Mucosa of descending colon (tissue), 3 donors: ENCODE measurements around the gene P4HA3. TPM values are rescaled to one million over a fixed set of nuclear protein-coding genes. Genes with fewer than 3 reads are reported as not detected.
"Not testable (repeated sequence)": the region's sequence is repeated elsewhere in the genome, so short reads cannot be mapped to it uniquely, and the experiment has no call there.

Source experiments
- ATAC-seq: fragments of 200-7000 bp; cut with Tn5 transposase; one replicate; pipeline ENCODE4 v1.9.1; 2020; ENCODE audit warnings: mild to moderate bottlenecking, moderate library complexity
- DNase-seq, 3 donors: peaks; one replicate each; pipeline ENCODE4 v3.0.0-alpha.2; 2020
- H3K36me3 ChIP-seq: fragments of 200-600 bp; one replicate; pipeline ENCODE4 v1.8.0; 2021; ENCODE audit warnings: low read depth, mild to moderate bottlenecking
- H3K4me1 ChIP-seq: fragments of 200-600 bp; one replicate; pipeline ENCODE4 v1.8.0; 2021; ENCODE audit warnings: low read depth, mild to moderate bottlenecking
- H3K4me3 ChIP-seq: fragments of 200-600 bp; one replicate; pipeline ENCODE4 v1.8.0; 2021; ENCODE audit warnings: mild to moderate bottlenecking
- H3K9me3 ChIP-seq: fragments of 200-600 bp; one replicate; pipeline ENCODE4 v1.8.0; 2021; ENCODE audit warnings: mild to moderate bottlenecking
- intact Hi-C, 2 donors: fragments of 100-400 bp; cut with DNase I in 1 of 2; cut with micrococcal nuclease in 1 of 2; formaldehyde crosslinking; loops; one replicate each; pipeline versions ENCODE4 v1.11.0 to v1.11.1; 2022; cut with DNase I, micrococcal nuclease
- total RNA-seq, 3 donors: library from RNA; stranded (reverse); fragmentation: NEBNext Ultra II Directional in 2 of 3; extraction: Animal tissue kit (Norgen Biotek cat#: 25700) in 2 of 3; gene quantifications; one replicate each; pipeline versions ENCODE4 v1.2.1 to v1.2.4, GENCODE V29; 2021 to 2023
- TF ChIP-seq, protein P1 (sequence below): fragments of 200-600 bp; IDR thresholded peaks from one replicate; pipeline ENCODE4 v1.8.0; 2022; ENCODE audit warnings: antibody characterized with exemption, mild to moderate bottlenecking
- donor health status: DM: no; HTN: no; CAD: no; lungs with moderate emphysema.
- donor health status: DM: no; HTN: no; CAD: no.
- donor health status: DM: no; HTN: yes; CAD: no.

Gene P4HA3
- total RNA-seq, 3 donors from 2014 or later: 0.28 to 0.46 (median 0.34) TPM

DNA sequence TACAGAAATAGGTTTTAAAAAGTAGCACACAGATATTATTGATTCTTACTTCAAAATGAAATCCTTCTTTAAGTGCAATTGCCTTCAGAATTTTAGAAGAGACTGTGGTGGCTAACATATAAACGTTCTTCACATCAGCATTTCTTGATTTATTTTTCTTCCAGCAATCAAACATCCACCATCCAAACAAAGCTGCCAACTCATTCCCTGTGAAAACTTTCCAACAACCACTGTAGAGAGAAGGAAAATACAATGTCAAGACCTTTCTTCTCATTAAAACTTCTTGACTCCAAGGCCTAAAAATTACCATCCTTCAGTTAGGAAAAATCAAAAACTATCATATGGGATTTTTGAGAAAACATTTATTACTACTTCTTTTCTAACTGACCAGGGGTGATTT lies 34.0 kb upstream of the P4HA3 start:
- ATAC-seq: no peak
- no peak for DNase-seq
- Histone ChIP-seq H3K9me3 (no peaks in the 10 kb centered on the region), H3K36me3 (no peaks in the 10 kb centered on the region), H3K4me1 (no peaks in the 10 kb centered on the region), H3K4me3 (no peak overlapping the region)
- intact Hi-C loops: no loop called here
- TF ChIP-seq, protein P1, sequence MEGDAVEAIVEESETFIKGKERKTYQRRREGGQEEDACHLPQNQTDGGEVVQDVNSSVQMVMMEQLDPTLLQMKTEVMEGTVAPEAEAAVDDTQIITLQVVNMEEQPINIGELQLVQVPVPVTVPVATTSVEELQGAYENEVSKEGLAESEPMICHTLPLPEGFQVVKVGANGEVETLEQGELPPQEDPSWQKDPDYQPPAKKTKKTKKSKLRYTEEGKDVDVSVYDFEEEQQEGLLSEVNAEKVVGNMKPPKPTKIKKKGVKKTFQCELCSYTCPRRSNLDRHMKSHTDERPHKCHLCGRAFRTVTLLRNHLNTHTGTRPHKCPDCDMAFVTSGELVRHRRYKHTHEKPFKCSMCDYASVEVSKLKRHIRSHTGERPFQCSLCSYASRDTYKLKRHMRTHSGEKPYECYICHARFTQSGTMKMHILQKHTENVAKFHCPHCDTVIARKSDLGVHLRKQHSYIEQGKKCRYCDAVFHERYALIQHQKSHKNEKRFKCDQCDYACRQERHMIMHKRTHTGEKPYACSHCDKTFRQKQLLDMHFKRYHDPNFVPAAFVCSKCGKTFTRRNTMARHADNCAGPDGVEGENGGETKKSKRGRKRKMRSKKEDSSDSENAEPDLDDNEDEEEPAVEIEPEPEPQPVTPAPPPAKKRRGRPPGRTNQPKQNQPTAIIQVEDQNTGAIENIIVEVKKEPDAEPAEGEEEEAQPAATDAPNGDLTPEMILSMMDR: no peak

DNA sequence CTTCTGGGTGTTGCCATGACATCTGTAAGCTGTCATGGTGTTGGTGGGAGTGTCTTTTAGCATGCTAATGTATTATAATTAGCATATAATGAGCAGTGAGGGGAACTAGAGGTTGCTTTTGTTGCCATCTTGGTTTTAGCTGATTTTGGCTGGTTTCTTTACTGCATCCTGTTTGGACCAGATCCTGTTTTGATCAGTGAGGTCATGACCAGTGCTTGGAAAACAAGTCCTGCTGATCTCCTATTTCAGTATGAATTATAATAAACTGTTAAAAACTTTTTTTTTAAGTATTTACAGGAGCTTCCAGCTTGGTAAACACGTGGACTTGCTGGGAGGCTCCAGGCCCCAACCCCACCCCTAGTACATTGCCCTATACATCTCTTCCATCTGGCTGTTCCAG lies 30.5 kb upstream of the P4HA3 start:
- Histone ChIP-seq H3K36me3 (no peaks in the 10 kb centered on the region), H3K4me1 (peaks cover 5% of the 10 kb centered on the region), H3K4me3 (no peak overlapping the region), H3K9me3 (no peaks in the 10 kb centered on the region)
- no peak for ATAC-seq
- DNase-seq: no peak
- intact Hi-C loops: no loop called here
- TF ChIP-seq, protein P1: no peak

DNA sequence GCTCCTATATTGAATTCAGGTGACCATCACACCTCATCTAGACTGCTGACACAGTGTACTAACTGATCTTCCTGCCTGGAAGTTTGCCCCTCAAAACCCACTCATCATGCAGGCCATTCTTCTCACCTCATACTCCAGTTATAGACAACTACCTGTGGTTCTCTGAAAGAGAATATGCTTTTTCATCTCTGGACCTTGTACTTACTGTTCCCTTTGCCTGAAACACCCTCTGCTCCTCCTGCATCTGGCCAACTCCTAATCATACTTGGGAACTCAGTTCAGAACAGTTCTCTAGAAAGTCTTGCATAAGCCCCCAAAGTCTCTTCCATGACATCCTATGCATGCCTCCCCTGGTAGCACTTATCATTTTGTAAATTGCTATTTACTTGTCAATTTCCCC lies 28.2 kb upstream of the P4HA3 start:
- TF ChIP-seq, protein P1: no peak
- H3K4me1 ChIP-seq: peaks cover 5% of the 10 kb centered on the region
- H3K36me3 ChIP-seq: no peaks in the 10 kb centered on the region
- ATAC-seq (peak; percentile 63), DNase-seq (no peak)
- intact Hi-C loops: no loop called here
- H3K9me3 ChIP-seq: no peaks in the 10 kb centered on the region
- no peak overlapping the region for H3K4me3 ChIP-seq

DNA sequence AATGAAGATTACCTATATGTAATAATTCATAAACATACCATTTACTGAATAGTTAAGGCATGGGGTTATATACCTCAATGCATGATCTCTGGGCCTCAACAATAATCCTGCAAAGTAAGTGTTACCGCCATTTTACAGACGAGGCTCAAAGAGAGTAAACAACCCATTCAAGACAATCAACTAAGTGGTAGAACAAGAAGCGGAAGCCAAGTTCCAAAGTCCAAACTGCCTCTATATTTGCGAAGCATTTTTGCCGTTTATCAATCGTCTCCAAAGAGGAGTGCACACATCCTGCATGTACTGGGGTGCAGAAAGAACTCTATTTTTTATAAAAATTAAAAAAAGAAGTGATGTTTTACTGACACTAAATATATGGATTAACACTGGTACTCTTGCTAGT lies 27.5 kb upstream of the P4HA3 start:
- Histone ChIP-seq H3K4me3 (no peak overlapping the region), H3K9me3 (no peaks in the 10 kb centered on the region), H3K36me3 (no peaks in the 10 kb centered on the region), H3K4me1 (peaks cover 5% of the 10 kb centered on the region)
- peak; percentile 91 for ATAC-seq
- intact Hi-C loops: no loop called here
- TF ChIP-seq, protein P1: no peak
- DNase-seq: peak in 1 of 3 donors; percentile 85

DNA sequence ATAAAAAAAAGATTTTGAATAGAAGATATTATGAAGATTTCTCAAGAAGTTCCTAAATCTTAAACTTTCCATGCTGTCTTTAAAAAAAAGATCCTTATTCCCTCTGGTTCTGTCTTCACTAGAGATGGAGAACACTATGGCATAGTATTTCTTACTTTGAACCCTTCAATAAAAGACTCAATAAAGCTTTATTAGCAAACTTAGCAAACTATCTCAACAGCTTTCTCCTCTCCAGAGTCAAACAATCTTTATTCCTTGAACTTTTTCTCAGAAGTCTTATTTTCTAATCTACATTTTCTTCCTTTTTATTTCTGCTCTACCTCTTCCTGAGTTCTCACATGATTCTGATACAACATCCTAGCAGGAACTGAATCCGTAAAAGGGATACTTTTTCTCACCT lies 21.8 kb upstream of the P4HA3 start:
- no peak for ATAC-seq
- TF ChIP-seq, protein P1: no peak
- no peaks in the 10 kb centered on the region for H3K9me3 ChIP-seq
- H3K36me3 ChIP-seq: no peaks in the 10 kb centered on the region
- peaks cover under 1% of the 10 kb centered on the region for H3K4me1 ChIP-seq
- DNase-seq: no peak
- no peak overlapping the region for H3K4me3 ChIP-seq
- intact Hi-C loops: no loop called here

DNA sequence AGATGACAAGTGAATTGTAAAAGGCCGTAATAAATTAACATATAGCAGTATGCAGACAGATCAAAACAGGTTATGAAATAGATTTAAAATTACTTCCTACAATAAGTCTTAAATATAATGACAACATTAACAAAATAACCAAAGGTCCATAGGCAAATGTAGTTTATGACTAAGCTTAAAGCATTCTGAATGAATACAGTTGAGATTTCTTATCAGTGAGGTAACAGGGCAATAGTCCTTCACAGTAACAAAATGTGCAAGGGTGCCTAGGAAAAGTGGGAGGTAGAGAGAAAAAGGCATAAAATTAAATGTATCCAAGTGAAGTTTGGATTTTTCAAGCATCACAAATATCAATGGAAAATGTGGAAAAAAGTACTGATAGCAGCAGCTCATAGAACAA lies 20.9 kb upstream of the P4HA3 start:
- H3K4me1 ChIP-seq: no peaks in the 10 kb centered on the region
- TF ChIP-seq, protein P1: no peak
- no peak for DNase-seq
- H3K9me3 ChIP-seq: no peaks in the 10 kb centered on the region
- H3K36me3 ChIP-seq: no peaks in the 10 kb centered on the region
- H3K4me3 ChIP-seq: no peak overlapping the region
- intact Hi-C loops: no loop called here
- no peak for ATAC-seq

DNA sequence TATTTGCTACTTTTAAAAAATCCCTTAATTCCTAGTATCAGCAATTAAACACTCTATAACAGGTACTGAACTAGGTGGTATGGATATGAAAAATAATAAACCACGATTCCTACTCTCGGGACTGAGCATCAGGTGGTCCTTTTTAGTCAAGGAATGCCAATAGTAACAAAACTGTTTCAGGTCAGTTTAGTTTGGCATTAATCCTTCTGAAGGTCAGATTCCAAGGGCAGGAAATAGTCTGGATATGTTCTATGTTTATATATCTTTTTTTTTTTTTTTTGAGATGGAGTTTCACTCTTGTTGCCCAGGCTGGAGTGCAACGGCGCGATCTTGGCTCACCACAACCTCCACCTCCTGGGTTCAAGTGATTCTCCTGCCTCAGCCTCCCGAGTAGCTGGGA lies 19.6 kb upstream of the P4HA3 start:
- H3K36me3 ChIP-seq, H3K4me1 ChIP-seq, H3K4me3 ChIP-seq, intact Hi-C loops, H3K9me3 ChIP-seq, DNase-seq, ATAC-seq: not testable (repeated sequence)
